Stimulated activated naive CD8-positive, alpha-beta T cell treated with anti-CD3 and anti-CD28 coated beads, Interleukin-15, amount 100 ng/mL, for 72 hours (primary cell): ENCODE data around the gene TSPAN18.
A peak's percentile ranks its signal among the peaks of the same experiment; 100 is the strongest.

ENCODE experiments used
- ATAC-seq: fragments of 150-1000 bp; cut with Tn5 transposase; 2 replicates; pipeline ENCODE4 v1.10.0; 2021; ENCODE audit warnings: mild to moderate bottlenecking, moderate library complexity
- DNase-seq, 2 donors: peaks; one replicate each; pipeline ENCODE4 v3.0.0; 2021 to 2022
- H3K27ac Mint-ChIP-seq, 2 donors: one replicate each; pipeline ENCODE4 v1.8.0; 2022; ENCODE audit warnings: mild to moderate bottlenecking in 2 of 2, mixed read lengths in 2 of 2, moderate library complexity in 2 of 2
- H3K27me3 Mint-ChIP-seq: one replicate; pipeline ENCODE4 v1.8.0; 2022; ENCODE audit warnings: mixed read lengths
- H3K4me1 Mint-ChIP-seq: one replicate; pipeline ENCODE4 v1.8.0; 2022; ENCODE audit warnings: mild to moderate bottlenecking, mixed read lengths
- H3K4me3 Mint-ChIP-seq, 2 donors: one replicate each; pipeline ENCODE4 v1.8.0; 2022; ENCODE audit warnings: mild to moderate bottlenecking in 2 of 2, mixed read lengths in 2 of 2, moderate library complexity in 1 of 2
- H3K9me3 Mint-ChIP-seq, 2 donors: one replicate each; pipeline ENCODE4 v1.8.0; 2022; ENCODE audit warnings: mixed read lengths in 2 of 2

TSPAN18 gene

DNA sequence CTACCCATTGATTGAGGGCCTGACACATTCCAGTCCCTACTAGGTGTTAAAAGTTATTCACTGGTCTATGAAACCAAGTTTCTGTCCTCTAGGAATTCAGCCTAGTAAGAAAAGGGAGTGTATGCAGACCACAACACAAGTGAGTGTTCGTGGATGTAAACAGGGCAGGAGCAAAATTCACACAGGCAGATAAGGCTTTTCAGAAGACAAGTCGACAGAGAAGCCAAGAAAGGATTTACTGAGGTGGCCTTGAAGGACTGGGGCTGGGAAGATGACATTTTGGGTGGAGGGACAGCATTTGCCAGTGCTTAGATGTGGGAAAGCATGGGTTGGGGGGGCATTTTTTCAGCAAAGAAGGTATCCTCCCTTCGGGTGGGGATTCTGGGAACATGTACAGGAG is 76.2 kb downstream of the TSPAN18 start:
- ATAC-seq = no peak
- H3K27me3 Mint-ChIP-seq = peaks cover 14% of the 10 kb centered on the region

DNA sequence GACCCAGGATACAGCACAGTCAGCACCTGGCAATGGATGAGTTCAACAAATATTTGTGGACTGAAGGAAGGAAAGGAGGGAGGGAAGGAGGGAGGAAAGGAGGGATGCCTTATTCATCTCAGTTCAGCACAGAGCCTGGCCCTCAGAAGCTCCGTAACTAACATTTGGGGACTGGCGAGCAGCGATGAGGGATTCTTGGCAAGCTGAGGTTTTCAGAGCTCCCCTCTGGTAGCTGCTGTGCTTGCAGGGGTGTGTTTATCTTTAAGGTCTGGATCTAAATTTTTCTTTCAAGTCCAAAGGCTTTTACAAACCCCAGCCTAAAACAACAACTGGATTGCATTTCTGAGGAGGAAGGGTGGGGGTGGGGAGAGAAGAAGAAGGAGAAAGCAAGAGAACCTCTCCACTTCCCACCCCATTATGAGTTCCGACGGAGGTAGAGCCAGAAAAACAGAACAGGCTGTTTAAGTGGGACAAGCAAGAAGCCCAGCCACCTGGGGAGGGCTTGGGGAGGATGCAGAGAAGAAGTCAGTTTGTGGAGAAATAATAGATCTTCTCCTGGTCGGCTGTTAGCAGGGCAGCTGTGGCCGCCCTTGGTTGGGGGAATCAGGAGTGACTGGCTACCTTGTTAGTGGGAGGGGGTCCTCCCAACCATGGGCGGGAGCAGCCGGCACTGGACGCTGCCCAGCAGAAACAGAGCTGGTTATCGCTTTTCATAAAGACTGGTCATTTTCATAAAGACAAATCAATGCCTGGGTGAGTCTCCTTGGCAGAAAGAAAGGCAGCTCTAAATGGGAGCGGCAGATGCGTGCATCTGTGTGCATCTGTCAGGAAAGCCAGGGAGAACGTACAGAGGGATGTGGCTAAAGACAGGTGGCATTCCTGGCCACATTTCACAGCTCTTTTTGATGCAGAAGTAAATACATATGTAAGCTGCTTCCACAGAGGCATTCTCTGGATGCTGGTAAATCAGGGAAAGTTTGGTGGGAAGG is 78.0 kb downstream of the TSPAN18 start:
- H3K4me3 Mint-ChIP-seq = no peak overlapping the region
- H3K27ac Mint-ChIP-seq = peak overlapping the region in 1 of 2 donors; percentile 72
- H3K4me1 Mint-ChIP-seq = no peaks in the 10 kb centered on the region
- ATAC-seq (no peak), DNase-seq (no peak)
- no peaks in the 10 kb centered on the region for H3K9me3 Mint-ChIP-seq
- H3K27me3 Mint-ChIP-seq = peaks cover 14% of the 10 kb centered on the region

More for the DNA sequence above, 76.2 kb downstream of the TSPAN18 start:
- H3K4me1 Mint-ChIP-seq = no peaks in the 10 kb centered on the region
- H3K9me3 Mint-ChIP-seq = no peaks in the 10 kb centered on the region
- no peak overlapping the region for H3K27ac Mint-ChIP-seq
- DNase-seq = no peak
- no peak overlapping the region for H3K4me3 Mint-ChIP-seq

DNA sequence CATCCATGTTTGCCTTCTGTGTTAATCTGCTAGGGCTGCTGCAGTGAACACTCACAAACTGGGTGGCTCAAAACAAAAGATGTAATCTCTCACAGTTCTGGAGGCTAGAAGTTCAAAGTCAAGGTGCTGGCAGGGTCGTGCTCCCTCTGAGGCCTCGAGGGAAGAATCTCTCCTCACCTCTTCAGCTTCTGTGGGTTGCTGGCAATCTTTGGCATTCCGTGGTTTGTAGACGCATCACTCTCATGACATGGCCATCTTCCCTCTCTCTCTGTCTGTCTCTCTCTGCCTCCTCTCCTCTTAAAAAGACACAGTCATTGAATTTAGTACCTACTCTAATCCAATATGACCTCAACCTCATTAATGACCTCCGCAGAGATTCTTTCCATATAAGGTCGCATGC is 78.8 kb downstream of the TSPAN18 start:
- no peak overlapping the region for H3K27ac Mint-ChIP-seq
- DNase-seq = no peak
- no peak for ATAC-seq
- no peaks in the 10 kb centered on the region for H3K4me1 Mint-ChIP-seq
- H3K9me3 Mint-ChIP-seq = no peaks in the 10 kb centered on the region
- H3K4me3 Mint-ChIP-seq = no peak overlapping the region
- H3K27me3 Mint-ChIP-seq = peaks cover 14% of the 10 kb centered on the region

DNA sequence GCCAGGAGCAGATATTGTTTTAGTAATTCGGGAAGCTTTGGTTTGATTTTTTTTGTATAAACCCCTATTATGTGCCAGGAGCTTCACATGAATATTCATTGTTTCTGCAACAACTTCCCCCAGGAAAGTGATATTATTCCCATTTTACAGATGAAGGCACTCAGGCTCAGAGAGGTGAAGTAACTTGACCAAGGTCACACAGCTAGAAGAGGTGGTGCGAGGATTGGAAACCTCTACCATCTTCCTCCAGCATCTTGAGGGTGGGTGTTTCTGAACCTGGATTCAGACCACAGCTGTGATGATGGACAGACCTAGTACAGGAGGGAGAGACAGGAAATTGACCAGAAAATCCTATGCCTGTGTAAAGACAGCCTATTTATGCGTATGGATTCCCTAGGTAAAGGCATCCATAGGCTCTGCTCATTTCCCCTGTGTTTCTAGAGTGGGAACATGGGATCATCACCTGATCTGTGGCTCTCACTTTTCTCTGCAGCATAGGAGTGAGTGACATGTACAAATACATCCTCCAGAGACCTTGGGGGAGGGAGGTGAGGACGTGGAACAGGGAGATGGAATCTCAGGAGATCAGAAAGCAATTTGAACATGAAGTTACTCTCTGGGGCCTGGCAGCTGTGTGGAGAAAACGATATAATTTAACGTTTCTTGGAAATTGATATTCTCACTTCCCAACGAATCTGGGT is 81.4 kb downstream of the TSPAN18 start:
- ATAC-seq (no peak), DNase-seq (no peak)
- no peaks in the 10 kb centered on the region for H3K27me3 Mint-ChIP-seq
- H3K4me1 Mint-ChIP-seq = peaks cover 6% of the 10 kb centered on the region
- H3K4me3 Mint-ChIP-seq = no peak overlapping the region
- H3K9me3 Mint-ChIP-seq = no peaks in the 10 kb centered on the region
- no peak overlapping the region for H3K27ac Mint-ChIP-seq

DNA sequence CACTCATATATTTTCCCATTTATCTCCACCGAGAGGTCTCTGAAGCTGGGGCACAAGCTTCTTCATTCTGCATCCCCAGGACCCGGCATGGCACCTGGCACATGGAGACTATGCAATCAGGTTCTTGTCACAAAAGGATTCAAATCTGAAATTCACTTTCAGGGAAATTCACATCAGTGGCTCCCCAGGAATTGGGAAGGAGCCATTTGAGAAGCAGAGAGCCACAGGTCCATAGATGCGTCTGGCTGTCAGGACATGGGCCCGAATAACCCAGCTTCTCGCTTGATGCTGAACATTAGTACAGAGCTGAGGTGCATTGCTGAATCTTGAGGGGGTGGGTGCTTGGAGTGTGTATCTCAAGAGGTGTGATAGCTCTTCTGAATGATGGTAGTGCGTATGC is 82.5 kb downstream of the TSPAN18 start:
- DNase-seq = no peak
- no peak for ATAC-seq
- Mint-ChIP-seq H3K4me1 (peaks cover 6% of the 10 kb centered on the region), H3K9me3 (no peaks in the 10 kb centered on the region), H3K4me3 (no peak overlapping the region), H3K27me3 (no peaks in the 10 kb centered on the region), H3K27ac (no peak overlapping the region)

DNA sequence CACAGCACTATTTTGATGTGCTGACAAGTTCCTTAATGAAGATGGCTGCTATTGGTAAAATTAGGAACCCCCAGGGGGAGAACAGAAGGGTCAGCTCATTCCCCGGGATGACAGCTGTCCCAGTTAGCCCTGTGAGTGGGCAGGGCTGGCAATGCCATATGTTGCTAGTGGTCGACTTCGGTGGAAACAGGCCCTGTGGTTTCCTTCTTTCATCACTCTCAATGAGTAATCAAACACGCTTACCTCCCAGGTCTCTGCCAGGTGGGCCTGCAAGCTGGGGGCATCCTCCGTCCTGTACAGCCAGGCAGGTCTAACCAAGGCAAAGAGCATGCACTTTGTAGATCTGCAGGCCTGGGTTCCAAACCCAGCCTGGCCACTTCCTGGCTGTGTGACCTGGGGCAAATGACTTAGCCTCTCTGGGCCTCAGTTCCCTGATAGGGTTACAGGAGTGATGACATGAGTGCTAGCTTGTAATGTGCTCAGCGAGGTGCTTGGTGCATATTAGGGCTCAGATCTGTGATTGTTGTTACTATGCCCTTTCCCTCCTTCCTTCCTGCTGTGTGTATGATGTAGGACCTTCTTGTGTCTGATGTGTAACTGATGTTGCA is 85.2 kb downstream of the TSPAN18 start:
- no peaks in the 10 kb centered on the region for H3K9me3 Mint-ChIP-seq
- H3K4me3 Mint-ChIP-seq = no peak overlapping the region
- ATAC-seq (no peak), DNase-seq (no peak)
- H3K27ac Mint-ChIP-seq = no peak overlapping the region
- peaks cover 6% of the 10 kb centered on the region for H3K4me1 Mint-ChIP-seq
- H3K27me3 Mint-ChIP-seq = no peaks in the 10 kb centered on the region

DNA sequence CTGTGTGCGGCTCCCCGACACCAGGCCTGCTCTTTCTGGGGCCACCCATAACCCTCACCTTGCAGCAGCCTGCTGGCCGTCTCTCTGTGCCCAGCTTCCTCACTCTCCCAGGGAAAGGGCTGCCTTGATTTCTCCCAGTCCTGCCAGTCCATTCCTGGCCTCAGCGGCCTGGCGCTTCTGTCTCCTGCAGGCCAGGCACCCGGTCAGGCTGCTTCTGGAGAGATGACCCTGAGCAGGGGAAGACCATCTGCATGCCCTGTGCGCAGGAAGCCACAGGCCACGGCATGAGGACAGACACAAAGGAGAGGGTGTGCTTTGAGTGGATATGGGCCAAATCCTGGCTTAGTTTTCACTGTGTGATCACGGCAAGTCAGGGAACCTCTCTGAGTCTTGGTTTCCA is 86.2 kb downstream of the TSPAN18 start:
- Mint-ChIP-seq H3K27ac (no peak overlapping the region), H3K4me1 (peaks cover 6% of the 10 kb centered on the region), H3K4me3 (no peak overlapping the region), H3K9me3 (no peaks in the 10 kb centered on the region), H3K27me3 (no peaks in the 10 kb centered on the region)
- ATAC-seq (no peak), DNase-seq (no peak)

DNA sequence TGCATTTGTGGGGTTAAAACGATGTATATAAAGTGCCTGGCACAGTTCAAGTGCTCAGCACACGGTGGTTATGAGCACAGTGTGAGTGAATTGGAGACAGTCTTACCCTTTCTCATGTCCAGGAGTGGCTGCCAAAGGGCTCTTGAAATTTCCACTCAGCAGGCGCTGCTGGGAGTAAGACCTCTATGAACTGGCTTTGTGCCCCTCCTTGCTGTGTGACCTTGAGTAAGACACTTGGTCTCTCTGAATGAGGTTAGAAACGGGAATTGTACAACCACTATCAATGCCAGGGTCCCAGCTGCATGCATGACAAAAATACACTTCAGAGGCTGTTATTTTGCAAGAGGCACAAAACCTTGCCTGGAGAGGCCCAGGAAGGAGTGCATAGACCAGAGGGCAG is 86.6 kb downstream of the TSPAN18 start:
- H3K27me3 Mint-ChIP-seq = no peaks in the 10 kb centered on the region
- no peak for ATAC-seq
- no peak for DNase-seq
- no peak overlapping the region for H3K27ac Mint-ChIP-seq
- H3K9me3 Mint-ChIP-seq = no peaks in the 10 kb centered on the region
- H3K4me3 Mint-ChIP-seq = no peak overlapping the region
- H3K4me1 Mint-ChIP-seq = peaks cover 6% of the 10 kb centered on the region

DNA sequence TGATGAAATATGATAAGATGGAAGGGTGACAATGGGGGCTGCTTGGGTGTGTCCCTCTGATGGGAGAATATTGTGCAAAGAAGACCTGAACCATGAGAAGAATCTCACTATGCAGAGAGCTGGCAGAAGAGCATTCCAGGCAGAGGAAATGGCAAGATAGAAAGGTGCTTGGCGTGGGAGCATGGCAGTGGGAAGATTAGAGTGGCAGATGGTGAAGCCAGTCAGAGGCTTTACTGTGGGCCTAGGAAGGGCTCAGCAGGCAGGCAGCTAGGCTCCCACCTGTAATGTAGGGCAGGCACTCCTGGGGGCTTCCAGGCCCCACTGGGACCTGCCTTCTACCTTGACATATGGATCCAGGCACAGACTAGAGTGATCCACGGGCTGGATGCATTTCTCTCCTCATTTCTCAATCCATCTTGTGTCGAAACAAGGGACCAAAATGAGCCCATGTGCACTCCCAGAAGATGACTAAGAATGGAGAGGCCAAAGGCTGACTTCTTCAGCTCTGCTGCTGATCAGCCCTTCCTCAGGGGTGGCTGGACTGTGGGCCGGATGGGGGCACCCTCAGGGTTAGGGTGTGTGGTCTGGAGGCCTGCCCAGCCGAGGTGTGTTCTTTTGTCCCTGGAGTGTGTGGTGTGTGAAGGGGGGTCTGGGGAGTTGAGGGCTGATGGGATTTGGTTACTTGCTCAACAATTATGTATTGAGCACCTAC is 88.3 kb downstream of the TSPAN18 start:
- no peaks in the 10 kb centered on the region for H3K9me3 Mint-ChIP-seq
- H3K4me1 Mint-ChIP-seq = peaks cover 6% of the 10 kb centered on the region
- H3K27ac Mint-ChIP-seq = no peak overlapping the region
- no peak for ATAC-seq
- DNase-seq = no peak
- no peaks in the 10 kb centered on the region for H3K27me3 Mint-ChIP-seq
- H3K4me3 Mint-ChIP-seq = no peak overlapping the region

DNA sequence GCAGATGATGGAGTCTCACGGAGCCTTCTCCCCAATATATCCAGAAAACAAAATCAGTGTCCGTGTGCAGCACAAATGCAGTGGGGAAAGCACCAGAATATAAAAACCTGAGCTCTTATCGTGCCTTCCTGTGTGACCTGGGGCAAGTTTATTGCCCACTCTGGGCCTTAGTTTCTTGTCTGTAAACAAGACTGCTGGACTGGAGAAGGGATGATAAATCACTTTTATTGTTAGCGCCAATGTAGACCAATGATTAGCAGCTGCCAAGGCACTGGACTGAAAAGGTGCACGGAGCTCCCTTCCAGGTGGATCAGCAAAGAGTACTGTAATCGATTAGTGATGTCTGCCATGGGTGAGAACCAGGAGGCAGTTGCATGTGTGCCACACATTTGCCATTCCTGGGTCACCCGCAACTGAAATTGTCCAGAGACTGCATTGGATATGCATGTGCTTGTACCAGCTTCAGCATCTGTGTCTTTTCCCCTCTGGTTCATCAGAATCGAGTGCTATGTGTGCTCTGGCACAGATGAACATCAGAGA is 89.2 kb downstream of the TSPAN18 start:
- DNase-seq (no peak), ATAC-seq (no peak)
- Mint-ChIP-seq H3K9me3 (no peaks in the 10 kb centered on the region), H3K27ac (no peak overlapping the region), H3K27me3 (no peaks in the 10 kb centered on the region), H3K4me1 (peaks cover 6% of the 10 kb centered on the region), H3K4me3 (no peak overlapping the region)

DNA sequence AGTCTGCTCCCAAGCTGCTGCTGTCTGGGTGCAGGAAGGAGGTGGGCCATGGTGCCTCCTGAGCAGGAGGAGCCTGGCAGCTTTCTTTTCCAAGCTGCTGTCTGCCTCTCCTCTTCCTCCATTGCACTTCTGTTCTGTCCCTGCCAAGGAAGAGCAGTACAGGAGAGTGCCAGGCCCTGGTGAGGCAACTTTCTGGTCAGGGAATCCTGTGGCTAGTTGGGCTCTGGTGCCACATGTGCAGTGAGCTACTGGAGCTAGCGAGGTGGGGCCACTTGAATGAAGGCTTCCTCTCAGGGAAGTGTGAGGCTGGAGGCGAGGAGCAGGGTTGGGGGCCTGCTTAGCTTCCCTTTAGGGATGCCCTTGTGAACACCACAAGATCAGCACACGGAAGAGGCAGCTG is 90.0 kb downstream of the TSPAN18 start:
- no peak for ATAC-seq
- Mint-ChIP-seq H3K4me3 (no peak overlapping the region), H3K4me1 (peaks cover 8% of the 10 kb centered on the region), H3K9me3 (no peaks in the 10 kb centered on the region), H3K27me3 (no peaks in the 10 kb centered on the region), H3K27ac (no peak overlapping the region)
- DNase-seq = no peak

DNA sequence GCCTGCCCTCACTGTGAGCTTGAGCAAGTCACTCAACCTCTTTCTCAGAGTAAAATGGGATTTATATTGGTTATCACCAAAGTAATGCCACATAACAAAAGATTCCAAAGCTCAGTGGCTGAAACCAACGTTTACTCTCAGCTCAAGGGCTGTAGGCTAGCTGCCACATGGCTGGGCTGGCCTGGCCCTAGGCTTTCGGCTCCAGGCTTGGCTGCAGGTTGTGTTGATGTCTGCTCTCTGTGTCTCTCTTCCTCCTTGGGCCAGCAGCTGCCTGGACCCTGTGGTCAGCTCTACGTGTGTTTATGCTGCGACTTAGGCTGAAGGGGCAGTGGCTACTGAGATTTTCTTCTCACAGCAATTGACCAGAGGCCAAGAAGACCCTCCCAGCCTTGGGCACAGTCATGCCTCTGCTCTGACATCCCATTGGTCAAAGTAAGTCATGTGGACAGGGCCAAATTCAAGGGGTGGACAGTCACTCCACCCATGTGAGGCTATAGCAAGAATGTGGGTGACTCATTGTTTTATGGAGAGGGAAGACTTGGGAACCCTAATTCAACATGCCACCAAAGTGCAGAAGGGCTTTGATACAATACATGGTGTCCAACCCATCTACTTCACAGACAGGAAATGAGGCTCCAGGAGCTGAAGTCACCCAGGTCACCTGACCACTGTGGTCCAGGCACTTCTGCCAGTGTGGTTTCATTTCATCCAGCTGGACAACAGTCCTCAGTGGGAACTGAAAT is 90.6 kb downstream of the TSPAN18 start:
- ATAC-seq (no peak), DNase-seq (no peak)
- Mint-ChIP-seq H3K4me3 (no peak overlapping the region), H3K27ac (no peak overlapping the region), H3K27me3 (no peaks in the 10 kb centered on the region), H3K4me1 (peaks cover 5% of the 10 kb centered on the region), H3K9me3 (no peaks in the 10 kb centered on the region)

DNA sequence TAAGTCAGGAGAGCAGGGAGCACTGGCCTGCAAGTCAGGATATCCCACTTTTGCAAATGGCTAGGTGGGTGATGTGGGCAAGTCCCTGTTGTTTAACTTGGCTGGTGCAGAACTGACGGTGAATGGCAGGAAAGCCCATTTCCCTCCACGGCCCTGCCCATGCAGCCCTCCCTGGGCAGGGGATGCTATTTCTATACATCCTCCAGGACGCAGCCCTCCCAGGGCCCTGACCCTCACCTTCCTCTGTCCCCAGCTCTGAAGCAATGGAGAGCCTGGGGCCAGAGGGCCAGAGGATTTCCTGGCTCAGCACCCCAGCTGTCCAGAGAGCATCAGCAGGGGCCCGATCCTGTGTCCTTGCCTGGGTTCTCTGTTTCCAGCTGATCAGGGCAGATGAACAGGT is 91.3 kb downstream of the TSPAN18 start:
- Mint-ChIP-seq H3K9me3 (no peaks in the 10 kb centered on the region), H3K4me3 (no peak overlapping the region), H3K27me3 (no peaks in the 10 kb centered on the region), H3K27ac (no peak overlapping the region), H3K4me1 (peaks cover 5% of the 10 kb centered on the region)
- DNase-seq (no peak), ATAC-seq (no peak)

DNA sequence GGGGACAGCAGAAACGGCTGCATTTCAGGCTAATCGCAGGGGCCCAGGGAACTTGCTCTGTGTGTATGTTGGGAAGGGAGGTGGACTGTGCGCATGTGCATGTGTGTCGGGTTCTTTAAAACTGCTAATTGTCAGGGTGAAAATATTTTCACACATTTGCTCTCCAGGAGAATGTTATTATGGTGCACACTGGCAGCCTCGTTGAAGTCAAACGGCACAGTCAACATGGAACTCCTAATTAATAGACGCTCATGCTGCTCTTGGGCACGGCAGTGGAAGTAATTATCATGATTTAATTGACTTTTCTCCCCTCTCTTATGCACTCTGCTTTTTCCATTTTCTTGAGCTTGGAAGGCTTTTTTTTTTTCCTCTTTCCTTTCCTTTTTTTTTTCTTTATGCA is 92.6 kb downstream of the TSPAN18 start:
- Mint-ChIP-seq H3K9me3 (no peaks in the 10 kb centered on the region), H3K4me1 (peaks cover 5% of the 10 kb centered on the region), H3K4me3 (no peak overlapping the region), H3K27me3 (no peaks in the 10 kb centered on the region), H3K27ac (no peak overlapping the region)
- DNase-seq (no peak), ATAC-seq (no peak)

DNA sequence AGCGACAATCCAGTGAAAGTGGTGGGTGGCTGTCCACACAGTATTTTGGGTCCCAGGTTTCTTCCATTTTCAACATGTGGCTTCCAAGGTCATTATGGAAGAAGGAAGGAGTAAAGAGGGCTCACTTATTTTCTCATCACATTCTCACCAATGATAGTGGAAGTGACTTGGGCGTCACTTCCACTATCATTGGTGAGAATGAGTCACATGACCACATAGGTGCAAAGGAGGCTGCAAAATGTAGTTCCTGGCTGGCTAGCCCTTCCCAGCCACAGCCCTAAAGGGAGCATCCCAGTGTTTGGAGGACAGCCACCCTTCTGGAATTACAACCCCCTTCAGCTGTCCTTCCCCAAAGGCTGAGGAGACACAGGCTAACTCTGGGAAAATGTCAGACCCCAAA is 95.6 kb downstream of the TSPAN18 start:
- DNase-seq = no peak
- Mint-ChIP-seq H3K4me1 (peaks cover 5% of the 10 kb centered on the region), H3K9me3 (no peaks in the 10 kb centered on the region), H3K27ac (no peak overlapping the region), H3K4me3 (no peak overlapping the region), H3K27me3 (no peaks in the 10 kb centered on the region)
- no peak for ATAC-seq
